ENCODE data around the gene MARVELD1.

Gene MARVELD1

GRCh38 chr10:97718659-97719142 lies 5.2 kb downstream of the MARVELD1 start:
- in situ Hi-C loops (cut with HindIII; ENCODE audit: low pct_unique_long_range_greater_than_20kb, low sequenced_read_pairs): no loop called here
- peak; percentile 59 to 95 for DNase-seq (ENCODE audit: low read depth in 1 of 2, low spot score in 1 of 2)
- TF ChIP-seq JUND (IDR thresholded peaks at IDR 0.05; ENCODE audit: low read depth): no peak

- in situ Hi-C loops (cut with HindIII; ENCODE audit: low pct_unique_long_range_greater_than_20kb, low sequenced_read_pairs): no loop called here
- TF ChIP-seq JUND (IDR thresholded peaks at IDR 0.05; ENCODE audit: low read depth): no peak
Observed at GRCh38 chr10:97719602-97720001, 6.1 kb downstream of the MARVELD1 start.

GRCh38 chr10:97721871-97722780 lies 8.6 kb downstream of the MARVELD1 start:
- TF ChIP-seq JUND (IDR thresholded peaks at IDR 0.05; ENCODE audit: low read depth): no peak
- DNase-seq (ENCODE audit: low read depth in 1 of 2, low spot score in 1 of 2): no peak
- in situ Hi-C loops (cut with HindIII; ENCODE audit: low pct_unique_long_range_greater_than_20kb, low sequenced_read_pairs): no loop called here

More at GRCh38 chr10:97719602-97720001, 6.1 kb downstream of the MARVELD1 start:
- DNase-seq (ENCODE audit: low read depth in 1 of 2, low spot score in 1 of 2): no peak

- in situ Hi-C loops (cut with HindIII; ENCODE audit: low pct_unique_long_range_greater_than_20kb, low sequenced_read_pairs): no loop called here
- TF ChIP-seq JUND (IDR thresholded peaks at IDR 0.05; ENCODE audit: low read depth): no peak
Observed at GRCh38 chr10:97723001-97723400, 9.5 kb downstream of the MARVELD1 start.

GRCh38 chr10:97724341-97724941 lies 10.9 kb downstream of the MARVELD1 start:
- DNase-seq (ENCODE audit: low read depth in 1 of 2, low spot score in 1 of 2): no peak
- no peak for TF ChIP-seq JUND (IDR thresholded peaks at IDR 0.05; ENCODE audit: low read depth)
- in situ Hi-C loops (cut with HindIII; ENCODE audit: low pct_unique_long_range_greater_than_20kb, low sequenced_read_pairs): no loop called here

More at GRCh38 chr10:97723001-97723400, 9.5 kb downstream of the MARVELD1 start:
- DNase-seq (ENCODE audit: low read depth in 1 of 2, low spot score in 1 of 2): no peak

GRCh38 chr10:97726636-97727178 lies 13.2 kb downstream of the MARVELD1 start:
- in situ Hi-C loops (cut with HindIII; ENCODE audit: low pct_unique_long_range_greater_than_20kb, low sequenced_read_pairs): no loop called here
- TF ChIP-seq JUND (IDR thresholded peaks at IDR 0.05; ENCODE audit: low read depth): no peak
- DNase-seq (ENCODE audit: low read depth in 1 of 2, low spot score in 1 of 2): peak in 1 of 2 experiments; percentile 67

GRCh38 chr10:97729014-97729413 lies 15.5 kb downstream of the MARVELD1 start:
- no peak for DNase-seq (ENCODE audit: low read depth in 1 of 2, low spot score in 1 of 2)
- no peak for TF ChIP-seq JUND (IDR thresholded peaks at IDR 0.05; ENCODE audit: low read depth)
- in situ Hi-C loops (cut with HindIII; ENCODE audit: low pct_unique_long_range_greater_than_20kb, low sequenced_read_pairs): no loop called here

- peak; percentile 54 to 88 for DNase-seq (ENCODE audit: low read depth in 1 of 2, low spot score in 1 of 2)
- in situ Hi-C loops (cut with HindIII; ENCODE audit: low pct_unique_long_range_greater_than_20kb, low sequenced_read_pairs): no loop called here
- TF ChIP-seq JUND (IDR thresholded peaks at IDR 0.05; ENCODE audit: low read depth): no peak
Observed at GRCh38 chr10:97731346-97732051, 18.0 kb downstream of the MARVELD1 start.

GRCh38 chr10:97732052-97732359 lies 18.5 kb downstream of the MARVELD1 start:
- in situ Hi-C loops (cut with HindIII; ENCODE audit: low pct_unique_long_range_greater_than_20kb, low sequenced_read_pairs): no loop called here
- TF ChIP-seq JUND (IDR thresholded peaks at IDR 0.05; ENCODE audit: low read depth): no peak
- DNase-seq (ENCODE audit: low read depth in 1 of 2, low spot score in 1 of 2): no peak

- DNase-seq (ENCODE audit: low read depth in 1 of 2, low spot score in 1 of 2): no peak
Observed at GRCh38 chr10:97733256-97733655, 19.7 kb downstream of the MARVELD1 start.

GRCh38 chr10:97734021-97734420 lies 20.5 kb downstream of the MARVELD1 start:
- in situ Hi-C loops (cut with HindIII; ENCODE audit: low pct_unique_long_range_greater_than_20kb, low sequenced_read_pairs): no loop called here
- TF ChIP-seq JUND (IDR thresholded peaks at IDR 0.05; ENCODE audit: low read depth): no peak
- DNase-seq (ENCODE audit: low read depth in 1 of 2, low spot score in 1 of 2): no peak

More at GRCh38 chr10:97733256-97733655, 19.7 kb downstream of the MARVELD1 start:
- no peak for TF ChIP-seq JUND (IDR thresholded peaks at IDR 0.05; ENCODE audit: low read depth)
- in situ Hi-C loops (cut with HindIII; ENCODE audit: low pct_unique_long_range_greater_than_20kb, low sequenced_read_pairs): no loop called here

- no peak for DNase-seq (ENCODE audit: low read depth in 1 of 2, low spot score in 1 of 2)
- in situ Hi-C loops (cut with HindIII; ENCODE audit: low pct_unique_long_range_greater_than_20kb, low sequenced_read_pairs): no loop called here
- no peak for TF ChIP-seq JUND (IDR thresholded peaks at IDR 0.05; ENCODE audit: low read depth)
Observed at GRCh38 chr10:97736403-97736901, 22.9 kb downstream of the MARVELD1 start.

All from T47D (cell line).